Astrocyte (in vitro differentiated cells and primary cell): ENCODE data around the gene CD82. TPM values are rescaled to one million over a fixed set of nuclear protein-coding genes. Genes with fewer than 3 reads are reported as not detected.

Source experiments
- DNase-seq: peaks from one replicate; pipeline ENCODE4 v3.0.0-alpha.2; 2010; ENCODE audit warnings: low read depth
- FAIRE-seq: peaks from 2 replicates; lab custom pipeline; 2011; peaks lifted over from hg19 to GRCh38; lab: Jason Lieb, UNC
- H2AFZ ChIP-seq: 2 replicates; pipeline ENCODE4 v1.6.0; 2012; ENCODE audit warnings: low read depth, low read length, inconsistent platforms
- H3K27ac ChIP-seq: 2 replicates; pipeline ENCODE4 v1.5.1; 2011; ENCODE audit warnings: low read depth, low read length, inconsistent platforms
- H3K27me3 ChIP-seq: 2 replicates; pipeline ENCODE4 v1.6.0; 2011; ENCODE audit warnings: low read length, inconsistent platforms; ENCODE audit not compliant: insufficient read depth
- H3K36me3 ChIP-seq: 2 replicates; pipeline ENCODE4 v1.5.1; 2011; ENCODE audit warnings: low read length, inconsistent platforms; ENCODE audit not compliant: insufficient read depth
- H3K4me1 ChIP-seq: 2 replicates; pipeline ENCODE4 v1.5.1; 2011; ENCODE audit warnings: low read length, inconsistent platforms; ENCODE audit not compliant: insufficient read depth
- H3K4me2 ChIP-seq: 2 replicates; pipeline ENCODE4 v1.6.0; 2012; ENCODE audit warnings: low read length, inconsistent platforms
- H3K4me3 ChIP-seq: 2 replicates; pipeline ENCODE4 v1.5.1; 2011; ENCODE audit warnings: low read depth, mild to moderate bottlenecking, low read length, inconsistent platforms; ENCODE audit not compliant: insufficient read depth
- H3K79me2 ChIP-seq: 2 replicates; pipeline ENCODE4 v1.6.0; 2012; ENCODE audit warnings: mild to moderate bottlenecking, low read length, inconsistent platforms; ENCODE audit not compliant: insufficient read depth
- H3K9ac ChIP-seq: 2 replicates; pipeline ENCODE4 v1.6.0; 2012; ENCODE audit warnings: mild to moderate bottlenecking, low read length, inconsistent platforms
- H3K9me3 ChIP-seq: 2 replicates; pipeline ENCODE4 v1.5.1; 2012; ENCODE audit warnings: low read depth, mild to moderate bottlenecking, low read length, inconsistent platforms; ENCODE audit not compliant: insufficient read depth
- H4K20me1 ChIP-seq: 2 replicates; pipeline ENCODE4 v1.6.0; 2012; ENCODE audit warnings: low read length, inconsistent platforms; ENCODE audit not compliant: insufficient read depth
- H3K27ac Mint-ChIP-seq: one replicate; pipeline ENCODE4 v1.8.0; 2021; ENCODE audit warnings: mild to moderate bottlenecking, mixed read lengths; ENCODE audit not compliant: unreplicated experiment
- H3K27me3 Mint-ChIP-seq: one replicate; pipeline ENCODE4 v1.8.0; 2021; ENCODE audit warnings: low read depth, mixed read lengths; ENCODE audit not compliant: unreplicated experiment
- H3K36me3 Mint-ChIP-seq: one replicate; pipeline ENCODE4 v1.8.0; 2021; ENCODE audit warnings: low read depth, mixed read lengths; ENCODE audit not compliant: unreplicated experiment
- H3K4me1 Mint-ChIP-seq: one replicate; pipeline ENCODE4 v1.8.0; 2021; ENCODE audit warnings: low read depth, mixed read lengths; ENCODE audit not compliant: unreplicated experiment
- H3K4me3 Mint-ChIP-seq: one replicate; pipeline ENCODE4 v1.8.0; 2021; ENCODE audit warnings: mild to moderate bottlenecking, moderate library complexity, mixed read lengths; ENCODE audit not compliant: unreplicated experiment
- H3K9me3 Mint-ChIP-seq: one replicate; pipeline ENCODE4 v1.8.0; 2021; ENCODE audit warnings: mild to moderate bottlenecking, mixed read lengths; ENCODE audit not compliant: unreplicated experiment
- CTCF ChIP-seq: IDR thresholded peaks from 2 replicates; pipeline ENCODE4 v1.5.1; 2011; ENCODE audit warnings: low read depth, mild to moderate bottlenecking, inconsistent platforms, low read length, moderate library complexity; ENCODE audit not compliant: insufficient read depth
- EZH2 ChIP-seq: IDR thresholded peaks from 2 replicates; pipeline ENCODE4 v1.6.1; 2012; ENCODE audit warnings: mild to moderate bottlenecking, low read length, inconsistent platforms; ENCODE audit not compliant: insufficient read depth
- total RNA-seq: library from RNA; stranded (reverse); gene quantifications from 2 replicates; pipeline ENCODE4 v1.2.1, GENCODE V29; 2021

The CD82 gene
- total RNA-seq, 1 donor from 2014 or later = 74.5 TPM

- no peak for DNase-seq
- no peak overlapping the region for H3K4me3 Mint-ChIP-seq
- H2AFZ ChIP-seq = no peak overlapping the region
Observed at GRCh38 chr11:44526438-44526837, 39.0 kb upstream of the CD82 start.

GRCh38 chr11:44527476-44527875 lies 38.0 kb upstream of the CD82 start:
- H3K4me3 Mint-ChIP-seq = no peak overlapping the region
- Histone ChIP-seq H4K20me1 (no peaks in the 10 kb centered on the region), H2AFZ (no peak overlapping the region), H3K27me3 (peaks cover 7% of the 10 kb centered on the region), H3K4me3 (no peak overlapping the region), H3K4me2 (no peak overlapping the region), H3K36me3 (no peaks in the 10 kb centered on the region), H3K27ac (no peak overlapping the region), H3K4me1 (no peaks in the 10 kb centered on the region), H3K9me3 (no peaks in the 10 kb centered on the region), H3K9ac (no peak overlapping the region), H3K79me2 (no peaks in the 10 kb centered on the region)
- no peak overlapping the region for H3K27ac Mint-ChIP-seq
- FAIRE-seq (no peak), DNase-seq (no peak)
- H3K9me3 Mint-ChIP-seq = no peaks in the 10 kb centered on the region
- TF ChIP-seq EZH2 (no peak), CTCF (no peak)
- peaks cover 10% of the 10 kb centered on the region for H3K27me3 Mint-ChIP-seq
- no peaks in the 10 kb centered on the region for H3K36me3 Mint-ChIP-seq
- H3K4me1 Mint-ChIP-seq = peaks cover 15% of the 10 kb centered on the region

More at GRCh38 chr11:44526438-44526837, 39.0 kb upstream of the CD82 start:
- Mint-ChIP-seq H3K4me1 (peaks cover 15% of the 10 kb centered on the region), H3K9me3 (no peaks in the 10 kb centered on the region), H3K36me3 (no peaks in the 10 kb centered on the region), H3K27me3 (peaks cover 9% of the 10 kb centered on the region), H3K27ac (no peak overlapping the region)
- H3K27me3 ChIP-seq = peaks cover 7% of the 10 kb centered on the region
- no peak for TF ChIP-seq CTCF
- TF ChIP-seq EZH2 = no peak
- no peak overlapping the region for H3K27ac ChIP-seq
- no peak overlapping the region for H3K9ac ChIP-seq
- no peak overlapping the region for H3K4me2 ChIP-seq
- H3K4me3 ChIP-seq = no peak overlapping the region
- no peaks in the 10 kb centered on the region for H3K4me1 ChIP-seq
- no peaks in the 10 kb centered on the region for H3K36me3 ChIP-seq
- H3K9me3 ChIP-seq = no peaks in the 10 kb centered on the region
- H3K79me2 ChIP-seq = no peaks in the 10 kb centered on the region
- H4K20me1 ChIP-seq = no peaks in the 10 kb centered on the region
- no peak for FAIRE-seq

- FAIRE-seq (no peak), DNase-seq (no peak)
- no peak overlapping the region for H3K9ac ChIP-seq
- H3K27ac ChIP-seq = no peak overlapping the region
- no peaks in the 10 kb centered on the region for H3K9me3 ChIP-seq
- H3K4me2 ChIP-seq = no peak overlapping the region
- no peaks in the 10 kb centered on the region for H3K4me1 ChIP-seq
- no peak overlapping the region for H3K4me3 Mint-ChIP-seq
- H3K36me3 ChIP-seq = no peaks in the 10 kb centered on the region
- peaks cover 12% of the 10 kb centered on the region for H3K27me3 Mint-ChIP-seq
- H3K27me3 ChIP-seq = peaks cover 7% of the 10 kb centered on the region
- TF ChIP-seq CTCF = no peak
- TF ChIP-seq EZH2 = no peak
- H3K9me3 Mint-ChIP-seq = no peaks in the 10 kb centered on the region
- no peak overlapping the region for H3K27ac Mint-ChIP-seq
- H2AFZ ChIP-seq = no peak overlapping the region
- no peak overlapping the region for H3K4me3 ChIP-seq
- H3K36me3 Mint-ChIP-seq = no peaks in the 10 kb centered on the region
- no peaks in the 10 kb centered on the region for H3K79me2 ChIP-seq
- no peaks in the 10 kb centered on the region for H4K20me1 ChIP-seq
- H3K4me1 Mint-ChIP-seq = peaks cover 15% of the 10 kb centered on the region
Observed at GRCh38 chr11:44528103-44528502, 37.4 kb upstream of the CD82 start.
